CD1c-positive myeloid dendritic cell (primary cell): ENCODE measurements around the gene NDUFA11.
"Not testable (repeated sequence)": the region's sequence is repeated elsewhere in the genome, so short reads cannot be mapped to it uniquely, and the experiment has no call there.

ENCODE experiments used
- DNase-seq: peaks from one replicate; pipeline ENCODE4 v3.0.0-alpha.2; 2016; ENCODE audit errors: extremely low spot score

The NDUFA11 gene

GRCh38 chr19:5890099-5890498 lies 13.5 kb downstream of the NDUFA11 start:
- no peak for DNase-seq

GRCh38 chr19:5889288-5889971 lies 14.2 kb downstream of the NDUFA11 start:
- no peak for DNase-seq

- peak; percentile 56 for DNase-seq
Measured at GRCh38 chr19:5884065-5884811, 19.4 kb downstream of the NDUFA11 start.

- DNase-seq: not testable (repeated sequence)
Measured at GRCh38 chr19:5883157-5883873, 20.3 kb downstream of the NDUFA11 start.

- no peak for DNase-seq
Measured at GRCh38 chr19:5882421-5882968, 21.1 kb downstream of the NDUFA11 start.

- DNase-seq: no peak
Measured at GRCh38 chr19:5881543-5882299, 21.9 kb downstream of the NDUFA11 start.

- no peak for DNase-seq
Measured at GRCh38 chr19:5880604-5881078, 22.9 kb downstream of the NDUFA11 start.

GRCh38 chr19:5880196-5880595 lies 23.4 kb downstream of the NDUFA11 start:
- DNase-seq: no peak

- no peak for DNase-seq
Measured at GRCh38 chr19:5877882-5878281, 25.7 kb downstream of the NDUFA11 start.

GRCh38 chr19:5877427-5877826 lies 26.2 kb downstream of the NDUFA11 start:
- no peak for DNase-seq

- DNase-seq: peak; percentile 39
Measured at GRCh38 chr19:5874496-5874895, 29.1 kb downstream of the NDUFA11 start.

- no peak for DNase-seq
Measured at GRCh38 chr19:5873617-5874199, 29.9 kb downstream of the NDUFA11 start.

GRCh38 chr19:5870986-5871394 lies 32.6 kb downstream of the NDUFA11 start:
- no peak for DNase-seq

GRCh38 chr19:5867201-5868136 lies 36.1 kb downstream of the NDUFA11 start:
- no peak for DNase-seq

GRCh38 chr19:5865772-5866171 lies 37.8 kb downstream of the NDUFA11 start:
- no peak for DNase-seq

GRCh38 chr19:5864725-5865486 lies 38.7 kb downstream of the NDUFA11 start:
- DNase-seq: no peak

- DNase-seq: no peak
Measured at GRCh38 chr19:5864013-5864720, 39.4 kb downstream of the NDUFA11 start.

- no peak for DNase-seq
Measured at GRCh38 chr19:5863030-5863665, 40.4 kb downstream of the NDUFA11 start.
